HepG2 (cell line): ENCODE data around the gene DBNDD2. TPM values are rescaled to one million over a fixed set of nuclear protein-coding genes. Genes with fewer than 3 reads are reported as not detected.

Source experiments
- ADNP ChIP-seq: sonication (generic); formaldehyde crosslinking; IDR thresholded peaks from 2 replicates; pipeline ENCODE4 v1.4.0; 2020; ENCODE audit warnings: missing genetic modification reagents
- ELF4 ChIP-seq: sonication (generic); formaldehyde crosslinking; IDR thresholded peaks from 2 replicates; pipeline ENCODE4 v1.5.0; 2020; ENCODE audit warnings: missing genetic modification reagents, mild to moderate bottlenecking, moderate library complexity, borderline replicate concordance
- ERF ChIP-seq: IDR thresholded peaks from 2 replicates; pipeline ENCODE4 v1.6.1; 2018; ENCODE audit warnings: missing biosample characterization, missing genetic modification reagents
- HMGXB4 ChIP-seq, 2 experiments: sonication (generic) in 1 of 2; formaldehyde crosslinking in 1 of 2; IDR thresholded peaks; 2 replicates each; pipeline versions ENCODE4 v1.4.0 to v1.6.1; 2018 to 2020; ENCODE audit warnings: missing genetic modification reagents in 2 of 2, borderline replicate concordance in 1 of 2, low read depth in 1 of 2, mild to moderate bottlenecking in 1 of 2, missing biosample characterization in 1 of 2
- HNF1A ChIP-seq, 2 experiments: sonication (generic) in 1 of 2; formaldehyde crosslinking in 1 of 2; IDR thresholded peaks; 2 replicates each; pipeline versions ENCODE4 v1.4.0 to v1.6.1; 2016 to 2020; ENCODE audit warnings: borderline replicate concordance in 1 of 2, low read depth in 1 of 2, mild to moderate bottlenecking in 1 of 2, missing genetic modification reagents in 1 of 2
- KDM6A ChIP-seq: IDR thresholded peaks from 2 replicates; pipeline ENCODE4 v1.6.1; 2016; ENCODE audit warnings: low read depth
- MXD1 ChIP-seq: sonication (generic); formaldehyde crosslinking; IDR thresholded peaks from 2 replicates; pipeline ENCODE4 v1.4.0; 2020; ENCODE audit warnings: mild to moderate bottlenecking, missing genetic modification reagents
- NFIC ChIP-seq: IDR thresholded peaks from 2 replicates; pipeline ENCODE4 v1.6.1; 2012; ENCODE audit warnings: mild to moderate bottlenecking, low read length, inconsistent platforms
- NFKBIZ ChIP-seq: IDR thresholded peaks from 2 replicates; pipeline ENCODE4 v1.6.1; 2018; ENCODE audit warnings: missing genetic modification reagents, missing compliant biosample characterization
- RNF2 ChIP-seq: fragments of 450-650 bp; conservative IDR thresholded peaks from 2 replicates; pipeline ENCODE4 v1.6.1; 2016; ENCODE audit warnings: low read depth
- STAT6 ChIP-seq: sonication (generic); formaldehyde crosslinking; IDR thresholded peaks from 2 replicates; pipeline ENCODE4 v1.4.0; 2020; ENCODE audit warnings: missing genetic modification reagents, mild to moderate bottlenecking, borderline replicate concordance
- ZBTB26 ChIP-seq: IDR thresholded peaks from 2 replicates; pipeline ENCODE4 v1.6.1; 2016; ENCODE audit warnings: missing compliant biosample characterization, missing genetic modification reagents, borderline replicate concordance
- ZFP37 ChIP-seq: sonication (generic); formaldehyde crosslinking; IDR thresholded peaks from 2 replicates; pipeline ENCODE4 v1.4.0; 2020; ENCODE audit warnings: missing genetic modification reagents, borderline replicate concordance
- ZNF10 ChIP-seq: sonication (generic); formaldehyde crosslinking; IDR thresholded peaks from 2 replicates; pipeline ENCODE4 v1.4.0; 2020; ENCODE audit warnings: mild to moderate bottlenecking, low read depth, missing genetic modification reagents, borderline replicate concordance
- ZNF549 ChIP-seq: sonication (generic); formaldehyde crosslinking; IDR thresholded peaks from 2 replicates; pipeline ENCODE4 v1.5.0; 2020; ENCODE audit warnings: missing genetic modification reagents
- ZNF607 ChIP-seq: sonication (generic); formaldehyde crosslinking; IDR thresholded peaks from 2 replicates; pipeline ENCODE4 v1.5.1; 2020; ENCODE audit warnings: missing genetic modification reagents, mild to moderate bottlenecking, borderline replicate concordance
- polyA plus RNA-seq, 8 experiments: library from polyadenylated mRNA; depleted of rRNA in 3 of 8; stranded (reverse) in 7 of 8; unstranded in 1 of 8; fragments of >200 nt; fragmentation: Illumina TruSeq in 4 of 8; extraction: Trizol in 4 of 8; gene quantifications; 2 replicates each; pipeline versions ENCODE4 v1.2.1 to v1.2.3, GENCODE V29; 2011 to 2016; ENCODE audit warnings: low read depth in 4 of 8, missing spikeins in 1 of 8, mixed read lengths in 1 of 8; ENCODE audit not compliant: insufficient read depth in 1 of 8
- total RNA-seq, 5 experiments: library from RNA; depleted of rRNA; stranded (reverse); fragments of >200 nt; fragmentation: Illumina TruSeq; extraction: Trizol; gene quantifications; 2 replicates each; pipeline ENCODE4 v1.2.3, GENCODE V29; 2016; ENCODE audit warnings: low read depth in 1 of 5

Gene DBNDD2
- total and polyA plus RNA-seq, 2 of the 13 experiments (the other 11 are each of a cell fraction or from before 2014, with no cell fraction given), result 16.7 to 47.6 TPM

- no peak for TF ChIP-seq MXD1
- peak; percentile 51; the same call in 1 of the 2 replicates for TF ChIP-seq ERF (CRISPR knock-in tag)
- no peak for TF ChIP-seq ZNF607
- TF ChIP-seq ZFP37 (CRISPR knock-in tag), result no peak
- peak; percentile 51; the same call in 1 of the 2 replicates for TF ChIP-seq ZBTB26 (CRISPR knock-in tag)
- no peak for TF ChIP-seq STAT6 (CRISPR knock-in tag)
- no peak for TF ChIP-seq KDM6A
- TF ChIP-seq ADNP, result no peak
- TF ChIP-seq RNF2, result no peak
- TF ChIP-seq NFIC, result no peak
- no peak for TF ChIP-seq HNF1A (IDR thresholded peaks at IDR 0.05; ENCODE audit: low read depth)
- TF ChIP-seq HNF1A (CRISPR knock-in tag; IDR thresholded peaks at IDR 0.05; ENCODE audit: borderline replicate concordance), result no peak; the same call in 1 of the 2 replicates
- peak; percentile 82 to 96; a peak in 3 of 4 replicates for TF ChIP-seq HMGXB4 (CRISPR knock-in tag; IDR thresholded peaks at IDR 0.05; ENCODE audit: borderline replicate concordance in 1 of 2, low read depth in 1 of 2)
- no peak for TF ChIP-seq ELF4 (CRISPR knock-in tag)
- TF ChIP-seq ZNF549 (CRISPR knock-in tag), result no peak
- TF ChIP-seq ZNF10 (CRISPR knock-in tag), result no peak
- no peak for TF ChIP-seq NFKBIZ (CRISPR knock-in tag)
These were observed 34.6 kb upstream of the DBNDD2 start (continued) for GRCh38 chr20:45373353-45374100.
